Upper lobe of left lung (tissue), 4 donors: ENCODE results near the gene ABLIM2.

ENCODE experiments used
- POLR2A ChIP-seq, 4 donors: fragments of 450-650 bp; IDR thresholded peaks; one replicate each; pipeline ENCODE4 v1.5.1; 2016 to 2017; ENCODE audit warnings: antibody characterized with exemption in 4 of 4, mild to moderate bottlenecking in 2 of 4
- POLR2AphosphoS5 ChIP-seq, 2 donors: sonication (generic); formaldehyde crosslinking; IDR thresholded peaks; one replicate each; pipeline ENCODE4 v1.5.1; 2017; ENCODE audit warnings: antibody characterized with exemption in 2 of 2
- TF ChIP-seq, protein P1 (sequence below), 6 experiments: fragments of 450-650 bp in 4 of 6; fragments of 200-600 bp in 2 of 6; sonication (generic) in 2 of 6; IDR thresholded peaks; one replicate each; pipeline ENCODE4 v1.5.1; 2016 to 2019; ENCODE audit warnings: antibody characterized with exemption in 6 of 6

DNA sequence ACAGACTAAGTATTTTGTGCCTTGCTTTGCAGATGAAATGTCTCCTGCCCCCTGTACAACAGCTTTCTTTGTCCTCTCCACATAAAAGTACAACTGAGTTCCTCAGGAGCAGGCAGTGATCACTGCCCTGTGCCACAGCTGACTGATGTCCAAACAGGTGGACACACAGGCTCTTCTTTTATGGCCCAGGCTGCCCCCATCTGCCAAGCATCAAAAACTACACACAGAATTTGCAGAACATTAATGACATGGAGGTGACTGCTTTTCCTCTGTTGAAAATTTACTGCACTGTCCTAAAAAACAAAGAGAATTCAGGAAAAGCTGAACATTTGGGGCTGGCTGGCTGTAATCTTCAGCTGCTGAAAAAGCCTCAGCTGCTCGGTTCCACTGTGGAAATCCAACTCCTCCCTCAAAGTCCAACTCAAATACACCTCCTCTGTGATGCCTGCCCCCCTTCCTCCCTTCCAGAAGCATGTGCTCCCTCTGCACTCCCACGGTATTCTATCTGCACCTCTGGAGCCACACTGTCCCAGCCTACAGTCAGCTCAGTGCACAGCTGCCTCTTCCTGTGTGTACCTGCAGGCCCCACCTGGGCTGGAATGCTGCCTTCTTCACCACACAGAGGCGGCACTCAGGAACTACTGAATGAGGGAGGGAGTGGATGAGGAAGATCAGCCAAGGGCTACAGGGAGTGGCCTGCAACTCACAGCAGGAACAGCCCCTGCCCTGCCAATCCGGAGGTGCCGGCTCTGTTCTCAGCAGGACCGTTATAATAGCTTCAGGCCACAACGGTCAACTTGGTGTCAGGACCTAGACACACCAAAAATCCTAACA is 229.3 kb downstream of the ABLIM2 start:
- TF ChIP-seq, protein P1, sequence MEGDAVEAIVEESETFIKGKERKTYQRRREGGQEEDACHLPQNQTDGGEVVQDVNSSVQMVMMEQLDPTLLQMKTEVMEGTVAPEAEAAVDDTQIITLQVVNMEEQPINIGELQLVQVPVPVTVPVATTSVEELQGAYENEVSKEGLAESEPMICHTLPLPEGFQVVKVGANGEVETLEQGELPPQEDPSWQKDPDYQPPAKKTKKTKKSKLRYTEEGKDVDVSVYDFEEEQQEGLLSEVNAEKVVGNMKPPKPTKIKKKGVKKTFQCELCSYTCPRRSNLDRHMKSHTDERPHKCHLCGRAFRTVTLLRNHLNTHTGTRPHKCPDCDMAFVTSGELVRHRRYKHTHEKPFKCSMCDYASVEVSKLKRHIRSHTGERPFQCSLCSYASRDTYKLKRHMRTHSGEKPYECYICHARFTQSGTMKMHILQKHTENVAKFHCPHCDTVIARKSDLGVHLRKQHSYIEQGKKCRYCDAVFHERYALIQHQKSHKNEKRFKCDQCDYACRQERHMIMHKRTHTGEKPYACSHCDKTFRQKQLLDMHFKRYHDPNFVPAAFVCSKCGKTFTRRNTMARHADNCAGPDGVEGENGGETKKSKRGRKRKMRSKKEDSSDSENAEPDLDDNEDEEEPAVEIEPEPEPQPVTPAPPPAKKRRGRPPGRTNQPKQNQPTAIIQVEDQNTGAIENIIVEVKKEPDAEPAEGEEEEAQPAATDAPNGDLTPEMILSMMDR (IDR thresholded peaks at IDR 0.05) = no peak
- TF ChIP-seq POLR2A (IDR thresholded peaks at IDR 0.05) = no peak
- no peak for TF ChIP-seq POLR2AphosphoS5 (IDR thresholded peaks at IDR 0.05)
